ENCODE measurements around the gene C19orf81.

DNA sequence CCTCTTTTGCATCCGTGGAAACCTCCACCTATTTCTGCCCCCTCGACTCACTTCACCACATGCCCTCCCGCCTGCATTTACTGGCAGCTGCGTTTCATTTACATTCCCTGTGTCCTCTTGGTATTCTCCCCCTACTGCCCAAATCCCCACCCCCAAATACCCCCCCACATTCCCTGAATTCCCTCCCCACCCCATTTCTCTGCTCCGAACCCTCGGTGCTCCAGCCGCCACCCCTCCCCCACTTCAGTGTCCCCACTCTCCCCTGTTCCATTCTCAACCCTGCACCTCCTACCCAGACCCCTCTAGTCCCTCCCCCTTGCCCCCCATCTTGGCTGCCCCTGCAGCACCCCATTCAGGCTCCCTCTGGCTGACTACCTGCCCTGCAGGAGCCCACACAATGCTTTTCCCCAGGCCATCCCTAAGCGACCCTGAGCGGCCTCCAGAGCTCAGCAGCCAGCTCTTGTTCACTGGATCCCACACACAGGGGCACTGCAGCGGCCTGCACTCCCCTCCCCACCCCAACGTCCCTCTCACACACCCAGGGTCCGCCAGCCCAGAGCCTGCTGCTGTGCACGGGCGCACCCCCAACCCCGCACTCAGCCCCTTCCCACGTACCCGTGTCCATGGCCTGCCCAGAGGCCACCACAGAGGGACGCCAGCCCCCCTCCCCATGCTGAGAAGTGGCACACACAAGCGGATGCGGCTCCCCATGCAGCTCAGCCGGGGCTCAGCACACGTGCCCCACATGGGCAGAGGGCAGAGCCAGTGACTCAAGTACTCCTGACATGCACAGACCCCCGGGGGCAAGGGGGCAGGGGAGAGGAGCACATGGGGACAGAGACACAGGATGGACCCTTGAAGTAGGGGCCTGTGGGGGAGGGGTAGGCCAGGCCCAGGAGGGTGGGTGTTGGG lies 44.1 kb downstream of the C19orf81 start:
- TF ChIP-seq NFE2L2 (IDR thresholded peaks at IDR 0.05; ENCODE audit: low read depth, low read length) (no peak), POLR2A (IDR thresholded peaks at IDR 0.05; ENCODE audit: low read depth, low read length) (no peak), CEBPB (IDR thresholded peaks at IDR 0.05; ENCODE audit: low read depth, low read length) (no peak), BHLHE40 (IDR thresholded peaks at IDR 0.05; ENCODE audit: low read depth, low read length) (no peak)
- TF ChIP-seq, protein P1, sequence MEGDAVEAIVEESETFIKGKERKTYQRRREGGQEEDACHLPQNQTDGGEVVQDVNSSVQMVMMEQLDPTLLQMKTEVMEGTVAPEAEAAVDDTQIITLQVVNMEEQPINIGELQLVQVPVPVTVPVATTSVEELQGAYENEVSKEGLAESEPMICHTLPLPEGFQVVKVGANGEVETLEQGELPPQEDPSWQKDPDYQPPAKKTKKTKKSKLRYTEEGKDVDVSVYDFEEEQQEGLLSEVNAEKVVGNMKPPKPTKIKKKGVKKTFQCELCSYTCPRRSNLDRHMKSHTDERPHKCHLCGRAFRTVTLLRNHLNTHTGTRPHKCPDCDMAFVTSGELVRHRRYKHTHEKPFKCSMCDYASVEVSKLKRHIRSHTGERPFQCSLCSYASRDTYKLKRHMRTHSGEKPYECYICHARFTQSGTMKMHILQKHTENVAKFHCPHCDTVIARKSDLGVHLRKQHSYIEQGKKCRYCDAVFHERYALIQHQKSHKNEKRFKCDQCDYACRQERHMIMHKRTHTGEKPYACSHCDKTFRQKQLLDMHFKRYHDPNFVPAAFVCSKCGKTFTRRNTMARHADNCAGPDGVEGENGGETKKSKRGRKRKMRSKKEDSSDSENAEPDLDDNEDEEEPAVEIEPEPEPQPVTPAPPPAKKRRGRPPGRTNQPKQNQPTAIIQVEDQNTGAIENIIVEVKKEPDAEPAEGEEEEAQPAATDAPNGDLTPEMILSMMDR (conservative IDR thresholded peaks at IDR 0.05; ENCODE audit: low read depth, low read length) = no peak
- TF ChIP-seq, protein P2, sequence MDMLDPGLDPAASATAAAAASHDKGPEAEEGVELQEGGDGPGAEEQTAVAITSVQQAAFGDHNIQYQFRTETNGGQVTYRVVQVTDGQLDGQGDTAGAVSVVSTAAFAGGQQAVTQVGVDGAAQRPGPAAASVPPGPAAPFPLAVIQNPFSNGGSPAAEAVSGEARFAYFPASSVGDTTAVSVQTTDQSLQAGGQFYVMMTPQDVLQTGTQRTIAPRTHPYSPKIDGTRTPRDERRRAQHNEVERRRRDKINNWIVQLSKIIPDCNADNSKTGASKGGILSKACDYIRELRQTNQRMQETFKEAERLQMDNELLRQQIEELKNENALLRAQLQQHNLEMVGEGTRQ (IDR thresholded peaks at IDR 0.05; ENCODE audit: low read depth, low read length) = no peak
